Naive thymus-derived CD8-positive, alpha-beta T cell (primary cell): ENCODE results near the gene PBXIP1. TPM values are rescaled to one million over a fixed set of nuclear protein-coding genes. Genes with fewer than 3 reads are reported as not detected.
"Not testable (repeated sequence)": the region's sequence is repeated elsewhere in the genome, so short reads cannot be mapped to it uniquely, and the experiment has no call there.

ENCODE experiments used
- ATAC-seq, 2 donors: fragments of 150-1000 bp; cut with Tn5 transposase in 1 of 2; sonication (Bioruptor Pico), chemical (Tn5 transposase) in 1 of 2; 1 replicate in 1 of 2; 2 replicates in 1 of 2; pipeline ENCODE4 v1.10.0; 2021; ENCODE audit warnings: mild to moderate bottlenecking in 2 of 2, moderate library complexity in 2 of 2
- POLR2A ChIA-PET: fragments of 350-600 bp; sonication (Branson Sonifier 250); formaldehyde crosslinking; loops from one replicate; lab custom pipeline; 2021; ENCODE audit warnings: antibody characterized with exemption; lab: Charles Lee
- DNase-seq, 10 donors: peaks; one replicate each; pipeline versions ENCODE4 v3.0.0 to v3.0.0-alpha.2; 2020 to 2022
- H3K27ac Mint-ChIP-seq, 10 donors: one replicate each; pipeline ENCODE4 v1.8.0; 2020 to 2022; ENCODE audit warnings: mild to moderate bottlenecking in 10 of 10, mixed read lengths in 10 of 10, moderate library complexity in 4 of 10, inconsistent platforms in 1 of 10
- H3K27me3 Mint-ChIP-seq, 5 donors: one replicate each; pipeline ENCODE4 v1.8.0; 2021 to 2022; ENCODE audit warnings: mixed read lengths in 5 of 5
- H3K36me3 Mint-ChIP-seq, 3 donors: one replicate each; pipeline ENCODE4 v1.8.0; 2020 to 2022; ENCODE audit warnings: mixed read lengths in 3 of 3, mild to moderate bottlenecking in 2 of 3, inconsistent platforms in 1 of 3
- H3K4me1 Mint-ChIP-seq, 4 donors: one replicate each; pipeline ENCODE4 v1.8.0; 2021 to 2022; ENCODE audit warnings: mixed read lengths in 4 of 4
- H3K4me3 Mint-ChIP-seq, 10 donors: one replicate each; pipeline ENCODE4 v1.8.0; 2020 to 2022; ENCODE audit warnings: mild to moderate bottlenecking in 10 of 10, mixed read lengths in 10 of 10, moderate library complexity in 6 of 10, inconsistent platforms in 1 of 10
- H3K9me3 Mint-ChIP-seq, 9 donors: one replicate each; pipeline ENCODE4 v1.8.0; 2020 to 2022; ENCODE audit warnings: mixed read lengths in 9 of 9, mild to moderate bottlenecking in 3 of 9, inconsistent platforms in 1 of 9, moderate library complexity in 1 of 9
- polyA plus RNA-seq, 3 donors: library from polyadenylated mRNA; unstranded; fragments of 300-500 nt; fragmentation: Illumina TruSeq; gene quantifications; one replicate each; pipeline ENCODE4 v1.2.3, GENCODE V29; 2021
- total RNA-seq, 8 experiments: library from RNA in 2 of 8; stranded (reverse) in 2 of 8; gene quantifications; one replicate each; pipeline ENCODE4 v1.2.3 and lab custom pipeline; 2021 to 2026

The PBXIP1 gene
- total and polyA plus RNA-seq, 5 experiments from 2014 or later, result 182 to 319 (median 239) TPM

DNA sequence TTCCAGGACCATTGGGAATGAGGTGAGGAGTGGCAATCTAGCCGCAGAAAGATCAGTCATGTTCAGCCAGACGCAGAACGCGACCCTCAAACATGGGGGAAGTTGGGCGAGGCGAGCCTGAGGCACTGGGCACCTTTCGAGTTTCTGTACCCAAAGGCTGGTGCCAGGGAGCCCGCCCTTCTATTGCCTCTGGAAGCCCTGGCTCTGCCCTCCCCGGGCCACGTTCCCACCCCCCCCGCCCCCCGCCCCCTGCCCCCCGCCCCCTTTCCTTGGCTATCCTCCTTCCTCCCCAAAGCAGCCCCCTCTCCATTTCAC is 44.5 kb upstream of the PBXIP1 start:
- peak overlapping the region; percentile 13 to 91 (median 81) for H3K27ac Mint-ChIP-seq

DNA sequence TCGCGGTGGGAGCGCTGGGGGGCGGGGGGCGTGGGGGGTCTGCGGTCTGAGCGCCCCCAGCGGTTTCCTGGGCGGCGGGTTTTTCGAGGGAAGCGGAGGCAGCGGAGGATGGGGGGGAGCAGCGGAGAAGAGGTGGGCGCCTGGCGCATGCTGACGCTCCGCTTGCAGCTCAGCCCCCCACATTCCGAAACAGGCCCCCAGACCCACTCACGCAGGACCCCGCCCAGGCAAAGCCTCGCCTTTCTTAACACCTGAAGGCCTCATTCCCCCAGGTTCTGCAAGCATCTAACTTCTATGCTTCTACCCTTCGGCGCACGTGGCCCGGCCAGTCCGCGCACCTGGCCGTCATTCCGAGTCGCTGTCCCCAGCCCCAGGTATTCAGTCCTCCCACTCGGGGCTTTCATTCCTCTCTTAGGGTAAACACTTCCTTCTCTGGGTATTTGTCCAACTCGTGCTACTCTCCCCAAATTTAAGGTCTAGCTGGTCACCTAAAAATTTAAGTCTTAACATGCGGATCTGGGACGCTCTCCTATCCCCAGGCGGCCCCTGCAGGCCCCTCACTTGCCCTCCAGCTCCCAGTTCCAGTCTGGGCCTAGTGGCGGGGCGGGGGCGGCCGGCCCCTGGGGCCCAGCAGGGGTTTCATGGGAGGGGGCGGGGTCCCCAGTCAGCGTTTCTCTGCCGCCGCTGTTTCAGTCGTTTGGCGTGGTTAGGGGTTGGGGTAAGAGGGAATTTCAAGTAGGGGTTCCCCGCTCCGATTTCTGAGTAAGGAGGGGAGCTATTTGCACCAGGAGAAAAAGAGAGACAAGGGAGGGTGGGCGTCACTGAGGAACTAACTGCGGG is 43.9 kb upstream of the PBXIP1 start:
- H3K4me3 Mint-ChIP-seq, result peak overlapping the region; percentile 77 to 92 (median 88)
- POLR2A ChIA-PET, result interaction anchor here (1.0 to 4.2 kb wide), 15 partner anchors 8 to 779 kb away, joined by 3 to 29 read pairs (median 7); partner anchors contain the start of genes CKS1B, FLAD1, PBXIP1 and PMVK
- peaks cover 24 to 62% (median 44%) of the 10 kb centered on the region in 4 donors for H3K4me1 Mint-ChIP-seq
- H3K27ac Mint-ChIP-seq, result peak overlapping the region; percentile 79 to 91 (median 85)
- H3K27me3 Mint-ChIP-seq, result peaks cover 0 to 12% (median 0%) of the 10 kb centered on the region in 5 donors
- H3K9me3 Mint-ChIP-seq, result no peaks in the 10 kb centered on the region
- H3K36me3 Mint-ChIP-seq, result no peaks in the 10 kb centered on the region
- ATAC-seq (peak; percentile 0 to 2), DNase-seq (peak in 4 of 10 donors; percentile 37 to 48 (median 42))

More for the DNA sequence above, 44.5 kb upstream of the PBXIP1 start:
- Mint-ChIP-seq H3K36me3 (no peaks in the 10 kb centered on the region), H3K4me3 (peak overlapping the region; percentile 82 to 92 (median 88)), H3K4me1 (peaks cover 24 to 65% (median 47%) of the 10 kb centered on the region in 4 donors), H3K27me3 (peaks cover 0 to 12% (median 0%) of the 10 kb centered on the region in 5 donors), H3K9me3 (no peaks in the 10 kb centered on the region)
- ATAC-seq (no peak), DNase-seq (no peak)
- POLR2A ChIA-PET, result interaction anchor here (1.1 to 4.2 kb wide), 10 partner anchors 10 to 780 kb away, joined by 3 to 29 read pairs (median 12); partner anchors contain the start of genes CKS1B, FLAD1, PBXIP1 and PYGO2

- peaks cover 0 to 12% (median 0%) of the 10 kb centered on the region in 5 donors for H3K27me3 Mint-ChIP-seq
- no peaks in the 10 kb centered on the region for H3K36me3 Mint-ChIP-seq
- peak overlapping the region in 9 of 10 donors; percentile 27 to 89 (median 75) for H3K27ac Mint-ChIP-seq
- DNase-seq (peak in 9 of 10 donors; percentile 43 to 79 (median 55)), ATAC-seq (peak; percentile 18 to 22)
- H3K9me3 Mint-ChIP-seq, result no peaks in the 10 kb centered on the region
- peak overlapping the region; percentile 70 to 92 (median 86) for H3K4me3 Mint-ChIP-seq
- H3K4me1 Mint-ChIP-seq, result peaks cover 20 to 54% (median 37%) of the 10 kb centered on the region in 4 donors
- POLR2A ChIA-PET, result interaction anchor here (0.6 to 4.2 kb wide), 15 partner anchors 9 to 779 kb away, joined by 3 to 29 read pairs (median 6); partner anchors contain the start of genes CKS1B, FLAD1, PBXIP1 and PMVK
These were observed 43.1 kb upstream of the PBXIP1 start for GRCh38 chr1:154998818-154999570.

GRCh38 chr1:154998201-154998780 is 42.4 kb upstream of the PBXIP1 start:
- Mint-ChIP-seq H3K27me3 (peaks cover 0 to 12% (median 0%) of the 10 kb centered on the region in 5 donors), H3K36me3 (no peaks in the 10 kb centered on the region), H3K4me3 (peak overlapping the region in 7 of 10 donors; percentile 30 to 91 (median 39)), H3K27ac (peak overlapping the region in 1 of 10 donors; percentile 89), H3K9me3 (no peaks in the 10 kb centered on the region), H3K4me1 (peaks cover 16 to 47% (median 32%) of the 10 kb centered on the region in 4 donors)
- no peak for ATAC-seq
- no peak for DNase-seq
- POLR2A ChIA-PET, result interaction anchor here (0.6 to 4.2 kb wide), 10 partner anchors 8 to 70 kb away, joined by 3 to 29 read pairs (median 12); partner anchors contain the start of genes CKS1B, FLAD1, PBXIP1 and PMVK

- Mint-ChIP-seq H3K27ac (peak overlapping the region in 1 of 10 donors; percentile 11), H3K36me3 (peaks cover 0 to 2% (median 0%) of the 10 kb centered on the region in 3 donors), H3K27me3 (peaks cover 0 to 12% (median 0%) of the 10 kb centered on the region in 5 donors), H3K9me3 (no peaks in the 10 kb centered on the region), H3K4me1 (peaks cover 13 to 38% (median 30%) of the 10 kb centered on the region in 4 donors), H3K4me3 (peak overlapping the region in 5 of 10 donors; percentile 8 to 37 (median 26))
- POLR2A ChIA-PET, result interaction anchor here (0.5 to 2.4 kb wide), 6 partner anchors 14 to 504 kb away, joined by 3 to 8 read pairs (median 4); partner anchors contain the start of genes FLAD1 and PYGO2
- no peak for DNase-seq
- ATAC-seq, result no peak
These were observed 41.2 kb upstream of the PBXIP1 start for GRCh38 chr1:154996966-154997701.

DNA sequence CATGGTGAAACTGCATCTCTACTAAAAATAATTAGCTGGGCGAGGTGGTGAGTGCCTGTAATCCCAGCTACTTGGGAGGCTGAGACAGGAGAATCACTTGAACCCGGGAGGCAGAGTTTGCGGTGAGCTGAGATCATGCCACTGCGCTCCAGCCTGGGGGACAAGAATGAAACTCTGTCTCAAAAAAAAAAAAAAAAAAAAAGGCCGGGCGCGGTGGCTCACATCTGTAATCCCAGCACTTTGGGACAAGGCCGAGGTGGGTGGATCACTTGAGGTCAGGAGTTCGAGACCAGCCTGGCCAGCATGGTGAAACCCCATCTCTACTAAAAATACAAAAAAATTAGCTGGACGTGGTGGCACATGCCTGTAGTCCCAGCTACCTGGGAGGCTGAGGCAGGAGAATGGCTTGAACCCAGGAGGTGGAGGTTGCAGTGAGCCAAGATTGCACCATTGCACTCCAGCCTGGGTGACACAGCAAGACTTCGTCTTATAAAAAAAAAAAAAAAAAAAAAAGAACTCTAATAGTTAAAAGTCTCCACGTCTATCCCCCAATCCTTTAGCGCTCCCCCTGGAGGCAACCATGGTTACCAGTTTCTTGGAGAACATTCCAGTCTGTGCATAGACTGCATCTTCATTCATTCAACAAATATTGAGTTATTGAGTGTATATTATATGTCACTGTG is 39.5 kb upstream of the PBXIP1 start:
- Mint-ChIP-seq H3K4me1 (peaks cover 13 to 33% (median 29%) of the 10 kb centered on the region in 4 donors), H3K27me3 (peaks cover 0 to 12% (median 0%) of the 10 kb centered on the region in 5 donors), H3K27ac (peak overlapping the region in 1 of 10 donors; percentile 4)
- POLR2A ChIA-PET, result interaction anchor here (0.6 to 2.4 kb wide), 7 partner anchors 12 to 715 kb away, joined by 3 to 8 read pairs (median 5); partner anchors contain the start of genes FLAD1 and PYGO2
- not testable (repeated sequence) for H3K4me3 Mint-ChIP-seq, H3K36me3 Mint-ChIP-seq, DNase-seq, ATAC-seq, H3K9me3 Mint-ChIP-seq

DNA sequence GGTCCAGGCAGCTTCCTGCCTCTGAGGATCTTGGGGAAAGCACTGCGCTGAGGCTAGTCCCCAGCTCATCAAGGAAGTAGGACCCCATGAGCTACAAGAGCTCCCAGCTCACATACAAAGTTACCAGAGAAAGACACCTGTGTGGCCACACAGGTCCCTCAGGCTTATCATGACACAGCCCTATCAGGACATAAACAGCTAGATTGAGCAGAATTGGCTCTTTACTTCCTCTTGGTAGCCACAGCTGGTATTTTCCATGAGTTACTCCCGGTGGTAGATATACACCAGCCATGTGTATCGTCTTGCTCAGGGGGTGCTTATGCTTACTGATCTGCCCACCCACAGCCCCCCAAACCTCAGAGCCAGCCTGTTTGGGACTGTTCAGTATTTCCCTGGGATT is 38.7 kb upstream of the PBXIP1 start:
- peaks cover 0 to 12% (median 0%) of the 10 kb centered on the region in 5 donors for H3K27me3 Mint-ChIP-seq
- H3K36me3 Mint-ChIP-seq, result peaks cover 0 to 12% (median 3%) of the 10 kb centered on the region in 3 donors
- peaks cover 11 to 30% (median 27%) of the 10 kb centered on the region in 4 donors for H3K4me1 Mint-ChIP-seq
- DNase-seq (no peak), ATAC-seq (no peak)
- POLR2A ChIA-PET, result interaction anchor here (0.7 to 3.1 kb wide), 7 partner anchors 8 to 132 kb away, joined by 3 to 25 read pairs (median 3); partner anchors contain the start of genes FLAD1 and PYGO2
- H3K27ac Mint-ChIP-seq, result peak overlapping the region in 1 of 10 donors; percentile 48
- no peak overlapping the region for H3K4me3 Mint-ChIP-seq
- no peaks in the 10 kb centered on the region for H3K9me3 Mint-ChIP-seq

- ATAC-seq (no peak), DNase-seq (no peak)
- POLR2A ChIA-PET, result interaction anchor here (0.6 to 3.1 kb wide), 9 partner anchors 8 to 619 kb away, joined by 3 to 25 read pairs (median 3); partner anchors contain the start of genes FLAD1, PMVK and PYGO2
- Mint-ChIP-seq H3K4me1 (peaks cover 11 to 33% (median 29%) of the 10 kb centered on the region in 4 donors), H3K27ac (no peak overlapping the region), H3K36me3 (peaks cover 0 to 16% (median 3%) of the 10 kb centered on the region in 3 donors), H3K9me3 (no peaks in the 10 kb centered on the region), H3K27me3 (peaks cover 0 to 12% (median 0%) of the 10 kb centered on the region in 5 donors), H3K4me3 (no peak overlapping the region)
These were observed 38.3 kb upstream of the PBXIP1 start for GRCh38 chr1:154994269-154994587.

DNA sequence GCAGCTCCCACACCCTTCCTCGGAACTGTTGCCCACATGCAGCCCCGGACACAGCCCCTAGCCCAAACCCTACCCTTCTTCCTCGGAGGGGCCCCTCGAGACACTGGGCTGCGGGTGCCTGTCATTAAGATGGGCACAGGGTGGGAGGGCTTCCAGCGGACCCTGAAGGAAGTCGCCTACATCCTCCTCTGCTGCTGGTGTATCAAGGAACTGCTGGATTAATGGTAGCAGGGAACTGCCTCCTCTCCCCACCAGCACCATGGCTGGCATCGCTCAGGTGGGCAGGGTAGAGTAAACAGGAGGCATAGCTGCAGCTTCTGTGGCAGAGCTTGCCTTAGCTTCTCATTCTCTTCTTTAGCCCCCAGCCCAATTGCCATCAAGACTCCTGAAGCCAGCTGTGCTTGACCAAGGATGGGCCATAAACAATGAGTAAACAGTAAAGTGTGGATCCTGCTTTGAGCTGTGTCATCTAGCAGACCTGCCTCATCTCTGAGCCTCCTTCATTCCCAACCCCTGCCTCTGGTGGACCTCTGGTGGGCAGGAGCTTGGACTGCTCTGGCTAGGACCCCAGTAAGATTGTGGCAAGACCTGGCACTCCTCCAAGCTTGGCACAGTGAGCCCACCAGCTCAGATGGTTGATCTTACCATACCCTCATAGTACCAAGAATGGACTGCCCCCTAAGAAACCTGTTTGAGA is 37.8 kb upstream of the PBXIP1 start, which contains the start of gene LENEP:
TSS of gene LENEP (plus strand) at position 15 of the 697 bp plus-strand sequence. CDS start at position 37, 22 bp downstream.
- H3K27ac Mint-ChIP-seq, result peak within 1 kb of the TSS in 1 of 10 donors; percentile 40
- peaks cover 0 to 21% (median 3%) of the 10 kb centered on the region in 3 donors for H3K36me3 Mint-ChIP-seq
- ATAC-seq, result no peak
- H3K4me3 Mint-ChIP-seq, result no peak within 1 kb of the TSS
- no peaks in the 10 kb centered on the region for H3K9me3 Mint-ChIP-seq
- DNase-seq, result no peak
- H3K4me1 Mint-ChIP-seq, result peaks cover 12 to 32% (median 29%) of the 10 kb centered on the region in 4 donors
- H3K27me3 Mint-ChIP-seq, result peaks cover 0 to 12% (median 0%) of the 10 kb centered on the region in 5 donors
- POLR2A ChIA-PET, result interaction anchor here (0.6 to 3.1 kb wide), 9 partner anchors 8 to 619 kb away, joined by 3 to 25 read pairs (median 3); partner anchors contain the start of genes FLAD1, PMVK and PYGO2
